Measurements from ENCODE around the gene SSNA1.

The SSNA1 gene

DNA sequence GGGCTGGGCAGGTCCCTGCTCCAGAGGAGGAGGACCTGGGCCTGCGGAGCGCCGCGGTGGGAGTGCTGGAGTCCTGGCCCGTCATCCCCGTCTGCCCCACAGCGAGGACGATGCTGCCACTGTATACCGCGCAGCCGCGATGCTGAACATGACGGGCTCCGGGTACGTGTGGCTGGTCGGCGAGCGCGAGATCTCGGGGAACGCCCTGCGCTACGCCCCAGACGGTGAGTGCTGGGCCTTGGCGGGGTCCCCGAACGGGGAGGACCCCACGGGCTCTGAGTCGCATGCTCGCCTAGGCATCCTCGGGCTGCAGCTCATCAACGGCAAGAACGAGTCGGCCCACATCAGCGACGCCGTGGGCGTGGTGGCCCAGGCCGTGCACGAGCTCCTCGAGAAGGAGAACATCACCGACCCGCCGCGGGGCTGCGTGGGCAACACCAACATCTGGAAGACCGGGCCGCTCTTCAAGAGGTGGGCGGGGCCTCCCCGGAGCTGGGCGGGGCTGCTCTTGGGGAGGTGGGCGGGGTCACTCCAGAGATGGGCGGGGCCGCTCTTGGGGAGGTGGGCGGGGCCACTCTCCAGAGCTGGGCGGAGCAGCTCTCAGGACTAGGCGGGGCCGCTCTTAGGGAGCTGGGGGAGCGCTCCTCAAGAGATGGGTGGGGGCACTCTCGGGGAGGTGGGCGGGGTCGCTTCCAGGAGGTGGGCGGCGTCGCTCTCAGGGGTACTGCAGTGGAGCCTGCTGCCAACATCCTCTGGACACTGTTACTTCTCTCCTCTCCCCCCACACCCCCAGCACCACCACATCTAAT is 31.7 kb upstream of the SSNA1 start:
- no peak for TF ChIP-seq CTCF (IDR thresholded peaks at IDR 0.05; ENCODE audit: control insufficient read depth, extremely low read depth, insufficient read depth)
- no peak for DNase-seq (ENCODE audit: low read depth)
- no peak overlapping the region for H3K4me3 ChIP-seq (ENCODE audit: low read depth, low read length)

DNA sequence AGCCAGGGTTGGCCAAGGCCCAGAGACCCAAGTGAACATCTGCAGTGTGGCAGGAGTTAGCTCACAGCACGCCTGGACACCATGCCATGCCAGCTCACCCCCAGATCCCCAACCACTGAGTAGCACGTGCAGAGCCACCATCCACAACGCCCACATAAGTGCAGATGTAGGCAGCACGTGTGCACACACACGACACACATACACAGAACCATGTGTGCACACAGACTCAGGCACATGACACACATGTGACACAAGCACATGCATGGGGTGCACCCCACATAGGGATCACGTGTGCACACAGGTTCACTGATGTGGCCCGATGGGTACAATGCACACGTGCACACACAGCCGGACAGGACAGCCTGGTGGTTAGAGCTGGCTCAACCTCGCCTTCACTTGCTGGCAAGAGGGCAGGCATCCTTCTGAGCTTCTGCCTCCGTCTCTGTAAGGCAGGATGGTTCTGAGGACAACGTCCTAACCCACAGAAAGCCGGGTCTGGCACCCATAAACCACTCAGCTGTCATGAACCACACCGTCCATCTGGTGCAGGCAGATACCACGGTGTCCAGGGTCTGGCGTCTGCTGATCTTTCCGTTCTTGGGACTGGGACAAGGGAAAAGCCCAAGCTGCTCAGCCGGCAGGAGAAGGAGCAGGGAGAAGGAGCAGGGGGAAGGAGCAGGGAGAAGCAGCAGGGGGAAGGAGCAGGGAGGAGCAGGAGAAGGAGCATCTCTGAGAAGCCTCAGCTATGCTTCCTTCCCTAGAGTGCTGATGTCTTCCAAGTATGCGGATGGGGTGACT is 30.7 kb upstream of the SSNA1 start:
- DNase-seq (ENCODE audit: low read depth) = no peak
- H3K4me3 ChIP-seq (ENCODE audit: low read depth, low read length) = no peak overlapping the region
- no peak for TF ChIP-seq CTCF (IDR thresholded peaks at IDR 0.05; ENCODE audit: control insufficient read depth, extremely low read depth, insufficient read depth)

DNA sequence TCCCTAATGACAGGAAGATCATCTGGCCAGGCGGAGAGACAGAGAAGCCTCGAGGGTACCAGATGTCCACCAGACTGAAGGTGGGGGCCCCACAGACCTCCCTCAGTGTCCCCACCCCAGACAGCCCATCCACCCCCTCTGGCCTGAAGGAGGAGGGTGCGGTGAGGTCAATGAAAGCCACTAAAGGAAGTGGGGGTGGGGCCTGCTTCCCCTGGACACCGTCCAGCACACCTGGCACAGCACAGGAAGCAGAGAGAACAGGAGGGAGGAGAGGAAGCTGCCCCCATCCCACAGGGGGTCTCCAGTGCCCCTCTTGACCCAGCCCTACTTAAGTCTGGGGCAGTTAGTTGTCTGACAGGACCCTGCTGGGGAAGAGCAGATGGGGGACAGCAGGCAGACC is 29.9 kb upstream of the SSNA1 start:
- no peak for TF ChIP-seq CTCF (IDR thresholded peaks at IDR 0.05; ENCODE audit: control insufficient read depth, extremely low read depth, insufficient read depth)
- no peak overlapping the region for H3K4me3 ChIP-seq (ENCODE audit: low read depth, low read length)
- DNase-seq (ENCODE audit: low read depth) = no peak

DNA sequence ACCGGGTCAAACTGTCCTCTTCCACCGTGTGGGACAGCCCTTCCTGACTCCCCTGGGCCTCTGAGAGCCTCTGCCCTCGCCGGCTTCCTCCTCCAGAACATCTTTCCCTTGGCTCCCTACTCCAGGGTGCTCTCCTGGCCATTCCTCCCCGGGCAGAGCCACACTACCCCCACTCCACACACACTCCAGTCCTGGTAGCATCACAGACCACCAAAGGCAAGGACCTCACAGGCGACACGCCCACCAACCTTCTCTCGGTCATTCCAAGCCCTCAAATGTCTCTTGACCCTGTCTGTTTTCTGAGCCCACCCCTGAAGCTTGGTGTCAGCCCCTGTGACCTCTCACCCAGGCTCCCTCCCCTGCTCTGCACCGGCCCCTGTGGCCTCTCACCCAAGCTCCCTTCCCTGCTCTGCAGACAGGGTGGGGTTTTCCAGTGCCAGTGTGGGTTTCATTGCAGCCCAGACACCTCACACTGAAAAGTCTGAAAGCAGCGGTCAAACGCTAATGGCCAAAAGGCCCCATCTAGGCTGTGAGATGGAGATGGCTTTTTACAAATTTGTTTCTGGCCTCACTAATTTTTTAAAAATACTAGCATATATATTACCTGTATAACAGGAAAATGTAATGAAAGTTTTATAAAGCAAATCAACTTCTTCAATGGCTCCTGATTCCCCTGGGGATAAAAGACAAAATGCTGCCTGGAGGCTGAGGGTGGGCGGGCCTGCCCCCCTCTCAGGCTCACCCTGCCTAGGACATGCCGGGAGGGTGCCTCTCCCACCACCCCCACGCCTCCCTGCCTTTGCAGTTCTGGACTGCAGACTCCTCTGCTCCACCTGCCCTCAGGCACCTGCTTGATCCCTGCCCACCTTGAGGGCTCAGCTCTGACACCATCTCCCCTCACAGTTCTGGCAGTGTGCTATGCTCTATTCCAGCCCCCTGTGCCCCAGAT is 29.1 kb upstream of the SSNA1 start:
- no peak for TF ChIP-seq CTCF (IDR thresholded peaks at IDR 0.05; ENCODE audit: control insufficient read depth, extremely low read depth, insufficient read depth)

GRCh38 chr9:137160054-137160425 is 28.4 kb upstream of the SSNA1 start:
- DNase-seq (ENCODE audit: low read depth) = no peak
- H3K4me3 ChIP-seq (ENCODE audit: low read depth, low read length) = no peak overlapping the region
- TF ChIP-seq CTCF (IDR thresholded peaks at IDR 0.05; ENCODE audit: control insufficient read depth, extremely low read depth, insufficient read depth) = no peak

More for the DNA sequence above, 29.1 kb upstream of the SSNA1 start:
- no peak for DNase-seq (ENCODE audit: low read depth)
- H3K4me3 ChIP-seq (ENCODE audit: low read depth, low read length) = no peak overlapping the region

DNA sequence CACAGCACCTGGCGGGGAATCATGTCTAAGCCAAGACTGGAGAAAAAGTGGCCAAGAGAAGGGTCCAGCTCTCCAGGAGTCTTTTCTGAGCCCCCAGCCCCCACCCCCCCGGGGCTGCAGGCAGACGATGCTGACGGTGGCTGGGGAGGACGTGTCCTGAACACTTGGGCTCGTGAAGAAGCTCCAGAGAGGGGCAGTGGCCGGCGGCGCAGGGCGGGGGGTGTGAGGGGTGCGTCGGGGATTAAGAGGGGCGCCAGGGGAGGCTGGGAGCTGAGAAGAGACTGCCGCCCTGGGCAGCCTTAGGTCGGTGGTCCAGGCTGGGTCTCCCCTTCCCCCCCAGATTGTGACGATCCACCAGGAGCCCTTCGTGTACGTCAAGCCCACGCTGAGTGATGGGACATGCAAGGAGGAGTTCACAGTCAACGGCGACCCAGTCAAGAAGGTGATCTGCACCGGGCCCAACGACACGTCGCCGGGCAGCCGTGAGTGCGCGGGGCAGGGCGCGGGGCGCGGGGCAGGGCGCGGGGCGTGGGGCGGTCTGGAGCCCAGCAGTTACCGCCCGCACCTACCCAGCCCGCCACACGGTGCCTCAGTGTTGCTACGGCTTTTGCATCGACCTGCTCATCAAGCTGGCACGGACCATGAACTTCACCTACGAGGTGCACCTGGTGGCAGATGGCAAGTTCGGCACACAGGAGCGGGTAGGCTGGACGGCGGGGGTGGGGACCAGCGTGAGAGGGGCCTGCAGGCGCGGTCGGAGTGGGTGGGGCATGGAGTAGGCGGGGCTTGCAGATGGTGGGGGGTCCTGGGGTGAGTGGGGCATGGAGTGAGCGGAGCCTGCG is 27.5 kb upstream of the SSNA1 start:
- no peak for TF ChIP-seq CTCF (IDR thresholded peaks at IDR 0.05; ENCODE audit: control insufficient read depth, extremely low read depth, insufficient read depth)
- DNase-seq (ENCODE audit: low read depth) = no peak
- no peak overlapping the region for H3K4me3 ChIP-seq (ENCODE audit: low read depth, low read length)
